ENCODE data around the gene PFDN2.
A peak's percentile ranks its signal among the peaks of the same experiment; 100 is the strongest.

The PFDN2 gene

GRCh38 chr1:161096015-161096414 is 21.8 kb downstream of the PFDN2 start:
- no peaks in the 10 kb centered on the region for H3K27me3 ChIP-seq (replicated peaks)
- H3K36me3 ChIP-seq (replicated peaks) = peaks cover 9% of the 10 kb centered on the region
- no peak for DNase-seq
- no peak overlapping the region for H3K4me3 ChIP-seq (ENCODE audit: low read depth, low read length)
- H3K27ac ChIP-seq = no peak overlapping the region
- TF ChIP-seq CTCF (IDR thresholded peaks at IDR 0.05; ENCODE audit: low read depth, low read length, missing control alignments) = no peak
- in situ Hi-C loops (cut with HindIII; ENCODE audit: low pct_ligation_motif_present, low sequenced_read_pairs) = no loop called here

GRCh38 chr1:161095230-161095629 is 22.6 kb downstream of the PFDN2 start:
- TF ChIP-seq CTCF (IDR thresholded peaks at IDR 0.05; ENCODE audit: low read depth, low read length, missing control alignments) = no peak
- peaks cover 5% of the 10 kb centered on the region for H3K36me3 ChIP-seq (replicated peaks)
- in situ Hi-C loops (cut with HindIII; ENCODE audit: low pct_ligation_motif_present, low sequenced_read_pairs) = no loop called here
- no peaks in the 10 kb centered on the region for H3K27me3 ChIP-seq (replicated peaks)
- H3K27ac ChIP-seq = no peak overlapping the region
- no peak for DNase-seq
- H3K4me3 ChIP-seq (ENCODE audit: low read depth, low read length) = no peak overlapping the region

- in situ Hi-C loops (cut with HindIII; ENCODE audit: low pct_ligation_motif_present, low sequenced_read_pairs) = no loop called here
- TF ChIP-seq CTCF (IDR thresholded peaks at IDR 0.05; ENCODE audit: low read depth, low read length, missing control alignments) = no peak
- Histone ChIP-seq H3K36me3 (replicated peaks) (no peaks in the 10 kb centered on the region), H3K4me3 (ENCODE audit: low read depth, low read length) (no peak overlapping the region), H3K27me3 (replicated peaks) (no peaks in the 10 kb centered on the region), H3K27ac (no peak overlapping the region)
- DNase-seq = no peak
Measured at GRCh38 chr1:161094481-161094880, 23.4 kb downstream of the PFDN2 start.

GRCh38 chr1:161092621-161093028 is 25.2 kb downstream of the PFDN2 start:
- in situ Hi-C loops (cut with HindIII; ENCODE audit: low pct_ligation_motif_present, low sequenced_read_pairs) = no loop called here
- Histone ChIP-seq H3K4me3 (ENCODE audit: low read depth, low read length) (no peak overlapping the region), H3K36me3 (replicated peaks) (no peaks in the 10 kb centered on the region), H3K27me3 (replicated peaks) (no peaks in the 10 kb centered on the region), H3K27ac (no peak overlapping the region)
- peak; percentile 35 for DNase-seq
- TF ChIP-seq CTCF (IDR thresholded peaks at IDR 0.05; ENCODE audit: low read depth, low read length, missing control alignments) = no peak

- H3K36me3 ChIP-seq (replicated peaks) = no peaks in the 10 kb centered on the region
- no peaks in the 10 kb centered on the region for H3K27me3 ChIP-seq (replicated peaks)
- H3K27ac ChIP-seq = no peak overlapping the region
- TF ChIP-seq CTCF (IDR thresholded peaks at IDR 0.05; ENCODE audit: low read depth, low read length, missing control alignments) = no peak
- no peak overlapping the region for H3K4me3 ChIP-seq (ENCODE audit: low read depth, low read length)
- no peak for DNase-seq
- in situ Hi-C loops (cut with HindIII; ENCODE audit: low pct_ligation_motif_present, low sequenced_read_pairs) = no loop called here
Measured at GRCh38 chr1:161091796-161092507, 25.9 kb downstream of the PFDN2 start.

- H3K36me3 ChIP-seq (replicated peaks) = no peaks in the 10 kb centered on the region
- no peaks in the 10 kb centered on the region for H3K27me3 ChIP-seq (replicated peaks)
- H3K27ac ChIP-seq = no peak overlapping the region
- no peak for DNase-seq
- no peak for TF ChIP-seq CTCF (IDR thresholded peaks at IDR 0.05; ENCODE audit: low read depth, low read length, missing control alignments)
- no peak overlapping the region for H3K4me3 ChIP-seq (ENCODE audit: low read depth, low read length)
- in situ Hi-C loops (cut with HindIII; ENCODE audit: low pct_ligation_motif_present, low sequenced_read_pairs) = no loop called here
Measured at GRCh38 chr1:161091093-161091492, 26.7 kb downstream of the PFDN2 start.
